ENCODE results near the gene FUOM. TPM values are rescaled to one million over a fixed set of nuclear protein-coding genes. Genes with fewer than 3 reads are reported as not detected.

The FUOM gene
- total and polyA plus RNA-seq, 2 experiments from 2014 or later = 30.8 to 33.9 TPM

- H3K27ac ChIP-seq (ENCODE audit: low read depth) = no peak overlapping the region
- no peaks in the 10 kb centered on the region for H3K4me1 ChIP-seq (ENCODE audit: insufficient read depth)
- H2AFZ ChIP-seq = no peak overlapping the region
- no peaks in the 10 kb centered on the region for H3K36me3 ChIP-seq (ENCODE audit: insufficient read depth)
- no peaks in the 10 kb centered on the region for H3K9me2 ChIP-seq (ENCODE audit: insufficient read depth)
- DNase-seq (ENCODE audit: low spot score) (no peak), ATAC-seq (no peak)
- H3K79me2 ChIP-seq (replicated peaks; ENCODE audit: insufficient read depth) = no peaks in the 10 kb centered on the region
- H3K4me3 ChIP-seq = no peak overlapping the region
- H3F3A ChIP-seq (replicated peaks; ENCODE audit: low read depth) = no peaks in the 10 kb centered on the region; the same call in 1 of the 2 replicates
- H3K27me3 Mint-ChIP-seq (ENCODE audit: insufficient read depth, low read depth, poor library complexity) = peaks cover 6% of the 10 kb centered on the region
- H3K4me1 Mint-ChIP-seq = no peaks in the 10 kb centered on the region
- peaks cover 4% of the 10 kb centered on the region; the same call in 1 of the 2 replicates for H4K20me1 ChIP-seq (replicated peaks; ENCODE audit: insufficient read depth)
- no peak overlapping the region for H3K27ac Mint-ChIP-seq
- TF ChIP-seq, protein P1, sequence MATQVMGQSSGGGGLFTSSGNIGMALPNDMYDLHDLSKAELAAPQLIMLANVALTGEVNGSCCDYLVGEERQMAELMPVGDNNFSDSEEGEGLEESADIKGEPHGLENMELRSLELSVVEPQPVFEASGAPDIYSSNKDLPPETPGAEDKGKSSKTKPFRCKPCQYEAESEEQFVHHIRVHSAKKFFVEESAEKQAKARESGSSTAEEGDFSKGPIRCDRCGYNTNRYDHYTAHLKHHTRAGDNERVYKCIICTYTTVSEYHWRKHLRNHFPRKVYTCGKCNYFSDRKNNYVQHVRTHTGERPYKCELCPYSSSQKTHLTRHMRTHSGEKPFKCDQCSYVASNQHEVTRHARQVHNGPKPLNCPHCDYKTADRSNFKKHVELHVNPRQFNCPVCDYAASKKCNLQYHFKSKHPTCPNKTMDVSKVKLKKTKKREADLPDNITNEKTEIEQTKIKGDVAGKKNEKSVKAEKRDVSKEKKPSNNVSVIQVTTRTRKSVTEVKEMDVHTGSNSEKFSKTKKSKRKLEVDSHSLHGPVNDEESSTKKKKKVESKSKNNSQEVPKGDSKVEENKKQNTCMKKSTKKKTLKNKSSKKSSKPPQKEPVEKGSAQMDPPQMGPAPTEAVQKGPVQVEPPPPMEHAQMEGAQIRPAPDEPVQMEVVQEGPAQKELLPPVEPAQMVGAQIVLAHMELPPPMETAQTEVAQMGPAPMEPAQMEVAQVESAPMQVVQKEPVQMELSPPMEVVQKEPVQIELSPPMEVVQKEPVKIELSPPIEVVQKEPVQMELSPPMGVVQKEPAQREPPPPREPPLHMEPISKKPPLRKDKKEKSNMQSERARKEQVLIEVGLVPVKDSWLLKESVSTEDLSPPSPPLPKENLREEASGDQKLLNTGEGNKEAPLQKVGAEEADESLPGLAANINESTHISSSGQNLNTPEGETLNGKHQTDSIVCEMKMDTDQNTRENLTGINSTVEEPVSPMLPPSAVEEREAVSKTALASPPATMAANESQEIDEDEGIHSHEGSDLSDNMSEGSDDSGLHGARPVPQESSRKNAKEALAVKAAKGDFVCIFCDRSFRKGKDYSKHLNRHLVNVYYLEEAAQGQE (IDR thresholded peaks at IDR 0.05; ENCODE audit: unreplicated experiment) = no peak
- TF ChIP-seq, protein P2, sequence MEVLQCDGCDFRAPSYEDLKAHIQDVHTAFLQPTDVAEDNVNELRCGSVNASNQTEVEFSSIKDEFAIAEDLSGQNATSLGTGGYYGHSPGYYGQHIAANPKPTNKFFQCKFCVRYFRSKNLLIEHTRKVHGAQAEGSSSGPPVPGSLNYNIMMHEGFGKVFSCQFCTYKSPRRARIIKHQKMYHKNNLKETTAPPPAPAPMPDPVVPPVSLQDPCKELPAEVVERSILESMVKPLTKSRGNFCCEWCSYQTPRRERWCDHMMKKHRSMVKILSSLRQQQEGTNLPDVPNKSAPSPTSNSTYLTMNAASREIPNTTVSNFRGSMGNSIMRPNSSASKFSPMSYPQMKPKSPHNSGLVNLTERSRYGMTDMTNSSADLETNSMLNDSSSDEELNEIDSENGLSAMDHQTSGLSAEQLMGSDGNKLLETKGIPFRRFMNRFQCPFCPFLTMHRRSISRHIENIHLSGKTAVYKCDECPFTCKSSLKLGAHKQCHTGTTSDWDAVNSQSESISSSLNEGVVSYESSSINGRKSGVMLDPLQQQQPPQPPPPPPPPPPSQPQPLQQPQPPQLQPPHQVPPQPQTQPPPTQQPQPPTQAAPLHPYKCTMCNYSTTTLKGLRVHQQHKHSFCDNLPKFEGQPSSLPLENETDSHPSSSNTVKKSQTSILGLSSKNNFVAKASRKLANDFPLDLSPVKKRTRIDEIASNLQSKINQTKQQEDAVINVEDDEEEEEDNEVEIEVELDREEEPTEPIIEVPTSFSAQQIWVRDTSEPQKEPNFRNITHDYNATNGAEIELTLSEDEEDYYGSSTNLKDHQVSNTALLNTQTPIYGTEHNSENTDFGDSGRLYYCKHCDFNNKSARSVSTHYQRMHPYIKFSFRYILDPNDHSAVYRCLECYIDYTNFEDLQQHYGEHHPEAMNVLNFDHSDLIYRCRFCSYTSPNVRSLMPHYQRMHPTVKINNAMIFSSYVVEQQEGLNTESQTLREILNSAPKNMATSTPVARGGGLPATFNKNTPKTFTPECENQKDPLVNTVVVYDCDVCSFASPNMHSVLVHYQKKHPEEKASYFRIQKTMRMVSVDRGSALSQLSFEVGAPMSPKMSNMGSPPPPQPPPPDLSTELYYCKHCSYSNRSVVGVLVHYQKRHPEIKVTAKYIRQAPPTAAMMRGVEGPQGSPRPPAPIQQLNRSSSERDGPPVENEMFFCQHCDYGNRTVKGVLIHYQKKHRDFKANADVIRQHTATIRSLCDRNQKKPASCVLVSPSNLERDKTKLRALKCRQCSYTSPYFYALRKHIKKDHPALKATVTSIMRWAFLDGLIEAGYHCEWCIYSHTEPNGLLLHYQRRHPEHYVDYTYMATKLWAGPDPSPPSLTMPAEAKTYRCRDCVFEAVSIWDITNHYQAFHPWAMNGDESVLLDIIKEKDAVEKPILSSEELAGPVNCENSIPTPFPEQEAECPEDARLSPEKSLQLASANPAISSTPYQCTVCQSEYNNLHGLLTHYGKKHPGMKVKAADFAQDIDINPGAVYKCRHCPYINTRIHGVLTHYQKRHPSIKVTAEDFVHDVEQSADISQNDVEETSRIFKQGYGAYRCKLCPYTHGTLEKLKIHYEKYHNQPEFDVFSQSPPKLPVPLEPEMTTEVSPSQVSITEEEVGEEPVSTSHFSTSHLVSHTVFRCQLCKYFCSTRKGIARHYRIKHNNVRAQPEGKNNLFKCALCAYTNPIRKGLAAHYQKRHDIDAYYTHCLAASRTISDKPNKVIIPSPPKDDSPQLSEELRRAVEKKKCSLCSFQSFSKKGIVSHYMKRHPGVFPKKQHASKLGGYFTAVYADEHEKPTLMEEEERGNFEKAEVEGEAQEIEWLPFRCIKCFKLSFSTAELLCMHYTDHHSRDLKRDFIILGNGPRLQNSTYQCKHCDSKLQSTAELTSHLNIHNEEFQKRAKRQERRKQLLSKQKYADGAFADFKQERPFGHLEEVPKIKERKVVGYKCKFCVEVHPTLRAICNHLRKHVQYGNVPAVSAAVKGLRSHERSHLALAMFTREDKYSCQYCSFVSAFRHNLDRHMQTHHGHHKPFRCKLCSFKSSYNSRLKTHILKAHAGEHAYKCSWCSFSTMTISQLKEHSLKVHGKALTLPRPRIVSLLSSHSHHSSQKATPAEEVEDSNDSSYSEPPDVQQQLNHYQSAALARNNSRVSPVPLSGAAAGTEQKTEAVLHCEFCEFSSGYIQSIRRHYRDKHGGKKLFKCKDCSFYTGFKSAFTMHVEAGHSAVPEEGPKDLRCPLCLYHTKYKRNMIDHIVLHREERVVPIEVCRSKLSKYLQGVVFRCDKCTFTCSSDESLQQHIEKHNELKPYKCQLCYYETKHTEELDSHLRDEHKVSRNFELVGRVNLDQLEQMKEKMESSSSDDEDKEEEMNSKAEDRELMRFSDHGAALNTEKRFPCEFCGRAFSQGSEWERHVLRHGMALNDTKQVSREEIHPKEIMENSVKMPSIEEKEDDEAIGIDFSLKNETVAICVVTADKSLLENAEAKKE (CRISPR knock-in tag; IDR thresholded peaks at IDR 0.05) = no peak
- no peak for TF ChIP-seq CREB1 (CRISPR knock-in tag; IDR thresholded peaks at IDR 0.05; ENCODE audit: low read depth)
- TF ChIP-seq ZNF331 (CRISPR knock-in tag; IDR thresholded peaks at IDR 0.05; ENCODE audit: low read depth) = no peak
- TF ChIP-seq STAT1 (IDR thresholded peaks at IDR 0.05; ENCODE audit: unreplicated experiment) = no peak
- TF ChIP-seq, protein P3, sequence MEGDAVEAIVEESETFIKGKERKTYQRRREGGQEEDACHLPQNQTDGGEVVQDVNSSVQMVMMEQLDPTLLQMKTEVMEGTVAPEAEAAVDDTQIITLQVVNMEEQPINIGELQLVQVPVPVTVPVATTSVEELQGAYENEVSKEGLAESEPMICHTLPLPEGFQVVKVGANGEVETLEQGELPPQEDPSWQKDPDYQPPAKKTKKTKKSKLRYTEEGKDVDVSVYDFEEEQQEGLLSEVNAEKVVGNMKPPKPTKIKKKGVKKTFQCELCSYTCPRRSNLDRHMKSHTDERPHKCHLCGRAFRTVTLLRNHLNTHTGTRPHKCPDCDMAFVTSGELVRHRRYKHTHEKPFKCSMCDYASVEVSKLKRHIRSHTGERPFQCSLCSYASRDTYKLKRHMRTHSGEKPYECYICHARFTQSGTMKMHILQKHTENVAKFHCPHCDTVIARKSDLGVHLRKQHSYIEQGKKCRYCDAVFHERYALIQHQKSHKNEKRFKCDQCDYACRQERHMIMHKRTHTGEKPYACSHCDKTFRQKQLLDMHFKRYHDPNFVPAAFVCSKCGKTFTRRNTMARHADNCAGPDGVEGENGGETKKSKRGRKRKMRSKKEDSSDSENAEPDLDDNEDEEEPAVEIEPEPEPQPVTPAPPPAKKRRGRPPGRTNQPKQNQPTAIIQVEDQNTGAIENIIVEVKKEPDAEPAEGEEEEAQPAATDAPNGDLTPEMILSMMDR (conservative IDR thresholded peaks at IDR 0.05; ENCODE audit: low read depth in 2 of 2) = no peak
- no peak for TF ChIP-seq EZH2phosphoT487 (IDR thresholded peaks at IDR 0.05; ENCODE audit: unreplicated experiment)
- TF ChIP-seq NANOG (IDR thresholded peaks at IDR 0.05; ENCODE audit: borderline replicate concordance) = no peak
- TF ChIP-seq ZNF114 (CRISPR knock-in tag; IDR thresholded peaks at IDR 0.05) = no peak
- TF ChIP-seq JUNB (IDR thresholded peaks at IDR 0.05; ENCODE audit: unreplicated experiment) = no peak
- H3K4me2 ChIP-seq = no peak overlapping the region
- no peaks in the 10 kb centered on the region for H3K9me3 Mint-ChIP-seq
- H3K27me3 ChIP-seq (ENCODE audit: insufficient read depth) = no peaks in the 10 kb centered on the region
- H3K36me3 Mint-ChIP-seq (ENCODE audit: low read depth) = peaks cover 71% of the 10 kb centered on the region
- no peak overlapping the region for H3K4me3 Mint-ChIP-seq
These were observed 7.8 kb upstream of the FUOM start for GRCh38 chr10:133365461-133366129.

All from GM23338 (cell line).